ENCODE measurements around the gene NUCB1. TPM values are rescaled to one million over a fixed set of nuclear protein-coding genes. Genes with fewer than 3 reads are reported as not detected.
"Not testable (repeated sequence)": the region's sequence is repeated elsewhere in the genome, so short reads cannot be mapped to it uniquely, and the experiment has no call there.

The NUCB1 gene
- total RNA-seq, 2 experiments from 2014 or later = 185 to 226 TPM

DNA sequence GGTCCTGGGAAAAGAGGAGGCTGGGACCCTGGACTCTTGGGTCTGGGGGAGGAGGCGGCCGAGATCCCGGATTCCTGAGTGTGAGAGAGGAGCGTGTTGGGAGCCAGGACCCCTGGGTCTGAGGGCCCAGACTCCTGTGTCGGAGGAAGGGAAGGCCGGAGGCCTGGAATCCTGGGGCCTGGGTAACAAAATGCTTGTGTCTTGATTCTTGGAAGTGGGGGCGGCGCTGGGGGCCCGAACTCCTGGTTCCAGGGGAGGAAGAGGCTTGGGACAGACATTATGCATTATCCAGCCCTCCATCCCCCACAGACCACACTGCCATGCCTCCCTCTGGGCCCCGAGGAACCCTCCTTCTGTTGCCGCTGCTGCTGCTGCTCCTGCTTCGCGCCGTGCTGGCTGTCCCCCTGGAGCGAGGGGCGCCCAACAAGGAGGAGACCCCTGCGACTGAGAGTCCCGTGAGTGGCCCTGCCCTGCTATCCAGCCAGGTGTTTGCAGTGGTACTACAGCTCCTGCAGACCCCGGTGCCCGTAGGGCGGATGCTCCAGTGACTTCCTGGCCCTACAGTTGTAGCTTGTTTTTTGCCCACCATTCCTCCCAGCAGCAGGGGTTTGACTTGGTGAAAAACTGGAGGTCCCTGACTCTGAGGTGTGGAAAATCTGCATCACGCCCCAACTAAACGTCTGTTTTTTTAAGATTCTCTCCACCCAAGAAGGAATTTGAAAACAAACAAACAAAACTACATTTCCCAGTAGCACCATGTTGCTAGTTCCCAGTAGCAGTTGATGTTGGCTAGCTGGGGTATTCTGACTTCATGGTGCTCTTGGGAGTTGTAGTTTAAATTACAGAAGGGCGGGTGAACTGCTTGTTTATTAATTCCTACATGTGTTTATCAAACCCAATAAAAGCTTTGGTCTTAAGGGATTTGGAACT lies 630 bp downstream of the NUCB1 start:
- Mint-ChIP-seq H3K27me3 (peaks cover 9% of the 10 kb centered on the region), H3K4me1 (peaks cover 32% of the 10 kb centered on the region), H3K36me3 (peaks cover 37% of the 10 kb centered on the region), H3K4me3 (peak overlapping the region; percentile 98), H3K27ac (peak overlapping the region; percentile 98), H3K9me3 (ENCODE audit: low read depth) (no peaks in the 10 kb centered on the region)
- CTCF ChIA-PET = interaction anchor here (0.7 to 2.6 kb wide), 16 partner anchors 14 to 510 kb away, joined by 3 to 16 read pairs (median 4); partner anchors contain the start of genes BAX, HSD17B14, KDELR1 and PPP1R15A
- DNase-seq (peak; percentile 54), ATAC-seq (peak; percentile 26)

DNA sequence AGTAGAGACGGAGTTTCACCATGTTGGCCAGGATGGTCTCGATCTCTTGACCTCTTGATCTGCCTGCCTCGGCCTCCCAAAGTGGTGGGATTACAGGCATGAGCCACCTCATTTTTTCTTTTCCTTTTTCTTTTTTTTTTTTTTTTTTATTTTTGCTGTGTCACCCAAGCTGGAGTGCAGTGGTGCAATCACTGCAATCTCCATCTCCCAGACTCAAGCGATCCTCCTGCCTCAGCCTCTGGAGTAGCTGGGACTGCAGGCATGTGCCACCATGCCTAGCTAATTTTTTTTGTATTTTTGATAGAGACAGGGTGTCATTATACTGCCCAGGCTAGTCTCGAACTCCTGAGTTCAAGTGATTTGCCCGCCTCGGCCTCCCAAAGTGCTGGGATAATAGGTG lies 2.2 kb downstream of the NUCB1 start:
- H3K9me3 Mint-ChIP-seq (ENCODE audit: low read depth); H3K27me3 Mint-ChIP-seq; DNase-seq; ATAC-seq; H3K27ac Mint-ChIP-seq; H3K4me3 Mint-ChIP-seq: not testable (repeated sequence)
- Mint-ChIP-seq H3K4me1 (peaks cover 27% of the 10 kb centered on the region), H3K36me3 (peaks cover 45% of the 10 kb centered on the region)
- CTCF ChIA-PET = interaction anchor here (1.7 kb wide), 1 partner anchor 107 kb away, joined by 3 read pairs; no protein-coding TSS in a partner anchor

- H3K9me3 Mint-ChIP-seq (ENCODE audit: low read depth); DNase-seq; H3K4me3 Mint-ChIP-seq; CTCF ChIA-PET; H3K27me3 Mint-ChIP-seq; H3K27ac Mint-ChIP-seq; ATAC-seq: not testable (repeated sequence)
- H3K4me1 Mint-ChIP-seq = peaks cover 27% of the 10 kb centered on the region
- H3K36me3 Mint-ChIP-seq = peaks cover 56% of the 10 kb centered on the region
Measured at GRCh38 chr19:48903788-48904187, 3.7 kb downstream of the NUCB1 start.

DNA sequence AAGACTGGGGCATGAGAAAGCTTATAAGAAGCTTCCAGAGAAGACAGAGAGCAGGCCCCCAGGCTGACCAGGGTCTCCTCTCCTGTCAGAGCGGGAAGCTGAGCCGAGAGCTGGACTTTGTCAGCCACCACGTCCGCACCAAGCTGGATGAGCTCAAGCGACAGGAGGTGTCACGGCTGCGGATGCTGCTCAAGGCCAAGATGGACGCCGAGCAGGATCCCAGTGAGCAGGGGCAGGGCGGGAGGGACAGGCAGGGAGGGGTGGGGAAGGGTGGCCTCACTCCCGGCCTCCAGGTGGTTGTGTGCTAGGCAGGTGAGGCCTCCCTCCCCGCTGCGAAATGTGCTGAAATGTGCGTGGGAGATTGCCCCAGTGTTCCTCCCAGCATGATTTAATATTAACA lies 5.6 kb downstream of the NUCB1 start:
- Mint-ChIP-seq H3K9me3 (ENCODE audit: low read depth) (no peaks in the 10 kb centered on the region), H3K27me3 (no peaks in the 10 kb centered on the region), H3K4me3 (no peak overlapping the region), H3K4me1 (peaks cover 20% of the 10 kb centered on the region), H3K36me3 (peaks cover 64% of the 10 kb centered on the region), H3K27ac (no peak overlapping the region)
- ATAC-seq = no peak
- CTCF ChIA-PET = no interaction called here
- DNase-seq = no peak

DNA sequence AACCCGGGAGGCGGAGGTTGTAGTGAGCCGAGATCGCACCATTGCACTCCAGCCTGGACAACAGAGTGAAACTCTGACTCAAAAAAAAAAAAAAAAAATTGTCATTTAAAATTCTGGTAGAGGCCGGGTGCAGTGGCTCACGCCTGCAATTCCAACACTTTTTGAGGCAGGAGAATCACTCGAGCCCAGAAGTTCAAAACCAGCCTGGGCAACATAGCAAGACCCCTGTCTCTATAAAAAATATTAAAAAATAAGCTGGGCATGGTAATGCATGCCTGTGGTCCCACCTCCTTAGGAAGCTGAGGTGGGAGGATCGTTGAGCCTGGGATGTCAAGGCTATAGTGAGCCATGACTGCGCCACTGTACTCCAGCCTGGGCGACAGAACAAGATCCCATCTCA lies 6.2 kb downstream of the NUCB1 start:
- ATAC-seq (no peak), DNase-seq (no peak)
- CTCF ChIA-PET = no interaction called here
- Mint-ChIP-seq H3K4me1 (peaks cover 15% of the 10 kb centered on the region), H3K27ac (no peak overlapping the region), H3K9me3 (ENCODE audit: low read depth) (no peaks in the 10 kb centered on the region), H3K4me3 (no peak overlapping the region), H3K27me3 (no peaks in the 10 kb centered on the region), H3K36me3 (peaks cover 63% of the 10 kb centered on the region)

DNA sequence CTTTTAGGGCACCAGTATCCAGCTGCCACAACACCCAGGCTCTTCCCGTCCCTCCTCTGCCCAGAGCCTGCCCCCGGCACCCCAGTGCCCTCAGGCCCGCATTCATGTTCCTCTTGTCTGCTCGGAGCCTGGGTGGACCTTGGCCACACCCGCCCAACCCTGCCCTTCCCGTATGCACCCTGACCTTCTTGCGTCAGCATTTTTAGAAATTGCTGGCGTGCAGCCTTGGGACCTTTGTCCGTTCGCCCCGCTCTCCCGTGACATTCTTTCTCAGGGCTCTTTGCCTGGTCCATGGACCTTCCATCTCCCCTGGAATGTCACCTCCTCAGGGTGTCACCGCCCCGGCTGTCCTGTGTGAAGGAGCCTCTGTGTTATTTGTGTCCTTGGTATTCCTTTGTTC lies 7.6 kb downstream of the NUCB1 start:
- CTCF ChIA-PET = no interaction called here
- Mint-ChIP-seq H3K9me3 (ENCODE audit: low read depth) (no peaks in the 10 kb centered on the region), H3K36me3 (peaks cover 64% of the 10 kb centered on the region), H3K27me3 (no peaks in the 10 kb centered on the region), H3K4me3 (no peak overlapping the region), H3K27ac (no peak overlapping the region), H3K4me1 (peaks cover 5% of the 10 kb centered on the region)
- no peak for ATAC-seq
- DNase-seq = no peak

DNA sequence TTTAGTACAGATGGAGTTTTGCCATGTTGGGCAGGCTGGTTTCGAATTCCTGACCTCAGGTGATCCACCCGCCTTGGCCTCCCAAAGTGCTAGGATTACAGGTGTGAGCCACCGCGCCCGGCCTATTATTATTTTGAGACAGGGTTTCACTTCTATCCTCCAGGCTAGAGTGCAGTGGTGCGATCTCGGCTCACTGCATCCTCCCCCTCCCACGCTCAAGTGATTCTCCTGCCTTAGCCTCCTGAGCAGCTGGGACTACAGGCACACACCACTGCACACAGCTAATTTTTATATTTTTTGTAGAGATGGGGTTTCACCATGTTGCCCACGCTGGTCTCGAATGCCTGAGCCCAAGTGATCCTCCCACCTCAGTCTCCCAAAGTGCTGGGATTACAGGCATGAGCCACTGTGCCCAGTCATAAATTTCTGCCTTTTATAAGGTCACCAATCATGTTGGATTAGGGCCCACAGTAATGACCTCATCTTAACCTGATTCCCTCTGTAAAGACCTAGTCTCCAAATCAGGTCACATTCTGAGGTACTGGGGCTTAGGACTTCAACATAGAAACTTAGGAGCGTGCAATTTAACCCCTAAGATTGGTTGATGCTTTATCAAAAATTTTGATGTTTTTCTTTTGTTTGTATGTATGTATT lies 9.4 kb downstream of the NUCB1 start:
- H3K9me3 Mint-ChIP-seq (ENCODE audit: low read depth); ATAC-seq; CTCF ChIA-PET; H3K27me3 Mint-ChIP-seq; DNase-seq; H3K4me3 Mint-ChIP-seq; H3K27ac Mint-ChIP-seq; H3K4me1 Mint-ChIP-seq: not testable (repeated sequence)
- peaks cover 69% of the 10 kb centered on the region for H3K36me3 Mint-ChIP-seq

GRCh38 chr19:48910803-48911202 lies 10.7 kb downstream of the NUCB1 start:
- Mint-ChIP-seq H3K27me3 (no peaks in the 10 kb centered on the region), H3K4me3 (no peak overlapping the region), H3K9me3 (ENCODE audit: low read depth) (no peaks in the 10 kb centered on the region), H3K4me1 (no peaks in the 10 kb centered on the region), H3K36me3 (peaks cover 60% of the 10 kb centered on the region), H3K27ac (no peak overlapping the region)
- no peak for DNase-seq
- CTCF ChIA-PET = interaction anchor here (0.7 kb wide), 1 partner anchor 60 kb away, joined by 4 read pairs; no protein-coding TSS in a partner anchor
- no peak for ATAC-seq

GRCh38 chr19:48913114-48913889 lies 13.2 kb downstream of the NUCB1 start:
- DNase-seq = no peak
- no peak overlapping the region for H3K27ac Mint-ChIP-seq
- peaks cover 49% of the 10 kb centered on the region for H3K36me3 Mint-ChIP-seq
- H3K9me3 Mint-ChIP-seq (ENCODE audit: low read depth) = no peaks in the 10 kb centered on the region
- no peak overlapping the region for H3K4me3 Mint-ChIP-seq
- no peaks in the 10 kb centered on the region for H3K27me3 Mint-ChIP-seq
- CTCF ChIA-PET = interaction anchor here (0.9 kb wide), 1 partner anchor 11 kb away, joined by 9 read pairs; no protein-coding TSS in a partner anchor
- peaks cover 2% of the 10 kb centered on the region for H3K4me1 Mint-ChIP-seq
- peak; percentile 69 for ATAC-seq

DNA sequence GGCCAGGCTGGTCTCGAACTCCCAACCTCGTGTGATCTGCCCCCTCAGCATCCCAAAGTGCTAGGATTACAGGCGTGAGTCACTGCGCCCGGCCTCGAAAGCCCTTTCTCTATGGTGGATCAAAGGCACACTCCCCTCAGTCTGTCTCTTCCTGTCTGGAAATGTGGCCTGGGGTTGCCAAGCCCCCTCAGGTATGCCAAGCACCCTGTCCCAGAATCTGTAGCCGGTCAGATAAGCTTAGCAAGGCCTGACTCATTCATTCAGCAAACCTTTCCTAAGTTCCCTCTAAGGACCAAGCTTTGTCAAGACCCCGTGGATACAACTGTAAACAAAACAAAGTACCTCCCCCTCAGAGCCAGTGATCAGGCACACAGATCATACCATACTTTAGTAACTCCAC lies 14.1 kb downstream of the NUCB1 start:
- DNase-seq (no peak), ATAC-seq (no peak)
- CTCF ChIA-PET = interaction anchor here (0.9 kb wide), 1 partner anchor 11 kb away, joined by 9 read pairs; no protein-coding TSS in a partner anchor
- Mint-ChIP-seq H3K36me3 (peaks cover 48% of the 10 kb centered on the region), H3K4me1 (peaks cover 2% of the 10 kb centered on the region), H3K9me3 (ENCODE audit: low read depth) (no peaks in the 10 kb centered on the region), H3K27me3 (no peaks in the 10 kb centered on the region), H3K4me3 (no peak overlapping the region), H3K27ac (no peak overlapping the region)

GRCh38 chr19:48915757-48916156 lies 15.6 kb downstream of the NUCB1 start:
- peaks cover 39% of the 10 kb centered on the region for H3K36me3 Mint-ChIP-seq
- no peaks in the 10 kb centered on the region for H3K27me3 Mint-ChIP-seq
- H3K4me3 Mint-ChIP-seq = no peak overlapping the region
- CTCF ChIA-PET = no interaction called here
- DNase-seq (no peak), ATAC-seq (no peak)
- H3K27ac Mint-ChIP-seq = no peak overlapping the region
- H3K4me1 Mint-ChIP-seq = peaks cover 2% of the 10 kb centered on the region
- H3K9me3 Mint-ChIP-seq (ENCODE audit: low read depth) = no peaks in the 10 kb centered on the region

DNA sequence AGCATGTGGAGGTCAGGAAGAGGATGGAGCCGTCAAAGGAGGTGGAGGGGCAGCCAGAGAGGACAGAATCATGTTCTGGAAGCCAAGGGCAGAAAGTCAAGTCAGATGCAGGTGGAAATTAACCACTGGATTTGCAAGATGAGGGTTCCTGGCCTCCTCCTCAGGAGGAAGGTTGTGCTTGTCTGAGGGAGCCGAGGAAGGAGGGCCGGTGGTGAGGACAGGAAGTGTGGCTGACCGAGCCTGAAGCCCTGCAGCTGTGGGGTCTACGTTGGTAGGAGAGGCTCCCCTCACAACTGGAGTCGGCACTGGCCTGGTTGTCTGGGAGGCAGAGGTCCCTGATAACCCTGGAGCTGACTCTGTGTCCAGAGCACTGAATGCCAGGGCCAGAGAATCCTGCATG lies 18.0 kb downstream of the NUCB1 start:
- DNase-seq (no peak), ATAC-seq (no peak)
- CTCF ChIA-PET = interaction anchor here (0.9 to 1.1 kb wide), 2 partner anchors 17 to 75 kb away, joined by 3 read pairs; no protein-coding TSS in a partner anchor
- H3K9me3 Mint-ChIP-seq (ENCODE audit: low read depth) = no peaks in the 10 kb centered on the region
- peaks cover 27% of the 10 kb centered on the region for H3K36me3 Mint-ChIP-seq
- peaks cover 2% of the 10 kb centered on the region for H3K4me1 Mint-ChIP-seq
- no peak overlapping the region for H3K4me3 Mint-ChIP-seq
- H3K27me3 Mint-ChIP-seq = no peaks in the 10 kb centered on the region
- no peak overlapping the region for H3K27ac Mint-ChIP-seq

DNA sequence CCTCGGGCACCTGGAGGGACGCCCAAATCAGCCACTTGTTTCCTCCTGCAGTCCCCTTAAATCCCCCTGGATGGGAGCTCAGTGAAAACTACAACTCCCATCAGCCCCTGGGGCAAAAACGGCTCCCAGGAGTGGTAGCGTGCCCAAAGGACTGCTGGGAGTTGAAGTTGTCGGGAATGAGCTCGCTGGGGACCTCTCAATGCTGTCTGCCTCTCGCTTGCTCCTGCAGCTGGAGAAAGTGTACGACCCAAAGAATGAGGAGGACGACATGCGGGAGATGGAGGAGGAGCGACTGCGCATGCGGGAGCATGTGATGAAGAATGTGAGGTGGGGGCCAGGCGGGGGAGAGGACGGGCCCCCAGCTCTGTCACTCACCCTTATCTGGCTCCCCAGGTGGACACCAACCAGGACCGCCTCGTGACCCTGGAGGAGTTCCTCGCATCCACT lies 18.7 kb downstream of the NUCB1 start:
- Mint-ChIP-seq H3K4me3 (no peak overlapping the region), H3K4me1 (peaks cover 2% of the 10 kb centered on the region), H3K27ac (no peak overlapping the region), H3K36me3 (peaks cover 24% of the 10 kb centered on the region), H3K9me3 (ENCODE audit: low read depth) (no peaks in the 10 kb centered on the region), H3K27me3 (no peaks in the 10 kb centered on the region)
- peak; percentile 47 for ATAC-seq
- CTCF ChIA-PET = interaction anchor here (0.8 to 0.9 kb wide), 2 partner anchors 52 to 76 kb away, joined by 3 read pairs; no protein-coding TSS in a partner anchor
- DNase-seq = peak; percentile 45

All from activated CD8-positive, alpha-beta memory T cell treated with anti-CD3 and anti-CD28 coated beads, Interleukin-2, amount 10 ng/mL, durations not matched to agents 7 days and 5 days (primary cell).